Measurements from ENCODE around the gene AQP12B.

DNA sequence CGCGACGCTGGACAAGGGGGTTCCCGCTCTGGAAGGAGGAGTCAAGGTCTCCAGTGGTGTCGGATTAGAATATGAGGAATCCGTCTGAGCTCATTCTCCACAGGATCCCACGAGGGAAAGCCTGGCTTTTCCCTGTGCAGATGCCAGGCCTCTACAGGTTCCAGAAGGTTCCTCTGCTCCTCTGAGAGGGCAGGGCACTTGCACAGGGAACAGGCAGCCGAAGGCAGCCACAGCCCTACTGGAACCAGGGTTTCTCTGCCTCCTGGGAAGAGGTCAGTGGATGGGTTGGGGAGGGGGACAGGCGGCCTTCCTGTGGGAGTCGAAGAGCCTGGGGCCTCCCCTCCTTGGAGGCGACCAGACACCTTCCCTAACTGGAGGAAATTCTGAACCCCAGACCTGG is 7.3 kb upstream of the AQP12B start:
- TF ChIP-seq, protein P1, sequence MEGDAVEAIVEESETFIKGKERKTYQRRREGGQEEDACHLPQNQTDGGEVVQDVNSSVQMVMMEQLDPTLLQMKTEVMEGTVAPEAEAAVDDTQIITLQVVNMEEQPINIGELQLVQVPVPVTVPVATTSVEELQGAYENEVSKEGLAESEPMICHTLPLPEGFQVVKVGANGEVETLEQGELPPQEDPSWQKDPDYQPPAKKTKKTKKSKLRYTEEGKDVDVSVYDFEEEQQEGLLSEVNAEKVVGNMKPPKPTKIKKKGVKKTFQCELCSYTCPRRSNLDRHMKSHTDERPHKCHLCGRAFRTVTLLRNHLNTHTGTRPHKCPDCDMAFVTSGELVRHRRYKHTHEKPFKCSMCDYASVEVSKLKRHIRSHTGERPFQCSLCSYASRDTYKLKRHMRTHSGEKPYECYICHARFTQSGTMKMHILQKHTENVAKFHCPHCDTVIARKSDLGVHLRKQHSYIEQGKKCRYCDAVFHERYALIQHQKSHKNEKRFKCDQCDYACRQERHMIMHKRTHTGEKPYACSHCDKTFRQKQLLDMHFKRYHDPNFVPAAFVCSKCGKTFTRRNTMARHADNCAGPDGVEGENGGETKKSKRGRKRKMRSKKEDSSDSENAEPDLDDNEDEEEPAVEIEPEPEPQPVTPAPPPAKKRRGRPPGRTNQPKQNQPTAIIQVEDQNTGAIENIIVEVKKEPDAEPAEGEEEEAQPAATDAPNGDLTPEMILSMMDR (IDR thresholded peaks at IDR 0.05): no peak
- no peak for TF ChIP-seq POLR2AphosphoS5 (IDR thresholded peaks at IDR 0.05)
